Ishikawa (cell line): Measurements from ENCODE around the gene KMO.

ENCODE experiments used
- EP300 ChIP-seq: IDR thresholded peaks from 2 replicates; pipeline ENCODE4 v1.6.1; 2012; ENCODE audit warnings: borderline replicate concordance
- MAX ChIP-seq: IDR thresholded peaks from 2 replicates; pipeline ENCODE4 v1.6.1; 2012
- RAD21 ChIP-seq: IDR thresholded peaks from 2 replicates; pipeline ENCODE4 v1.6.1; 2012; ENCODE audit warnings: low read depth
- TAF1 ChIP-seq: IDR thresholded peaks from 2 replicates; pipeline ENCODE4 v1.6.1; 2012; ENCODE audit warnings: low read depth, mild to moderate bottlenecking
- USF1 ChIP-seq: IDR thresholded peaks from 2 replicates; pipeline ENCODE4 v1.6.1; 2012

- no peak for TF ChIP-seq EP300
- no peak for TF ChIP-seq TAF1
- TF ChIP-seq USF1: no peak
- no peak for TF ChIP-seq MAX
- no peak for TF ChIP-seq RAD21
Observed at GRCh38 chr1:241574154-241574553, 42.0 kb downstream of the KMO start.
